Measurements from ENCODE around the gene FSTL3.

- TF ChIP-seq EZH2 (IDR thresholded peaks at IDR 0.05) (no peak), POLR2A (IDR thresholded peaks at IDR 0.05; ENCODE audit: borderline replicate concordance, extremely low read depth, insufficient read depth, insufficient read length) (no peak), REST (IDR thresholded peaks at IDR 0.05; ENCODE audit: low read depth) (no peak), CTCF (IDR thresholded peaks at IDR 0.05 in 2 of 3, conservative IDR thresholded peaks at IDR 0.05 in 1 of 3; ENCODE audit: borderline replicate concordance in 1 of 3, insufficient read depth in 1 of 3, low read depth in 2 of 3, low read length in 2 of 3) (no peak)
These were observed 15.3 kb upstream of the FSTL3 start for GRCh38 chr19:660793-661426.
